ENCODE data around the gene RAD23A.
A peak's percentile ranks its signal among the peaks of the same experiment; 100 is the strongest.

RAD23A gene

DNA sequence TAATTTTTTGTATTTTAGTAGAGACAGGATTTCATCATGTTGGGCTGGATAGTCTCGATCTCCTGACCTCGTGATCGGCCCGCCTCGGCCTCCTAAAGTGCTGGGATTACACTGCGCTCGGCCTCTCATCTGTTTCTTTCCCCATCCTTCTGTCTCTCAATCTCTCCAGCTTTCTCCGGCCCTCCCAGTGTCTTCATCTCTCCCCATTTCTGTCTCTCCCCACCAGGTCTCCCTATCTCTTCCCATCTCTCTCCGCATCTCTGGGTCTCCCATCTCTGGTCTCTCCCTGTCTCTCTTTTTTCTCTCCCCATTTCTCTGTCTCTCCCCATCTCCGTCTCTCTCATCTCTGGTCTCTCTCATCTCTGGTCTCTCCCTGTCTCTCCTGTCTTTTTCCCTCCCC, 37.4 kb downstream of the RAD23A start (continued):
- TF ChIP-seq ZNF148 (tag by site-specific recombination; IDR thresholded peaks at IDR 0.05; ENCODE audit: borderline replicate concordance) (no peak), ZNF518A (tag by site-specific recombination; conservative IDR thresholded peaks at IDR 0.05; ENCODE audit: low read depth) (no peak), ZNF585B (tag by site-specific recombination; IDR thresholded peaks at IDR 0.05) (no peak), WT1 (tag by site-specific recombination; IDR thresholded peaks at IDR 0.05) (no peak)
- TF ChIP-seq, protein P1, sequence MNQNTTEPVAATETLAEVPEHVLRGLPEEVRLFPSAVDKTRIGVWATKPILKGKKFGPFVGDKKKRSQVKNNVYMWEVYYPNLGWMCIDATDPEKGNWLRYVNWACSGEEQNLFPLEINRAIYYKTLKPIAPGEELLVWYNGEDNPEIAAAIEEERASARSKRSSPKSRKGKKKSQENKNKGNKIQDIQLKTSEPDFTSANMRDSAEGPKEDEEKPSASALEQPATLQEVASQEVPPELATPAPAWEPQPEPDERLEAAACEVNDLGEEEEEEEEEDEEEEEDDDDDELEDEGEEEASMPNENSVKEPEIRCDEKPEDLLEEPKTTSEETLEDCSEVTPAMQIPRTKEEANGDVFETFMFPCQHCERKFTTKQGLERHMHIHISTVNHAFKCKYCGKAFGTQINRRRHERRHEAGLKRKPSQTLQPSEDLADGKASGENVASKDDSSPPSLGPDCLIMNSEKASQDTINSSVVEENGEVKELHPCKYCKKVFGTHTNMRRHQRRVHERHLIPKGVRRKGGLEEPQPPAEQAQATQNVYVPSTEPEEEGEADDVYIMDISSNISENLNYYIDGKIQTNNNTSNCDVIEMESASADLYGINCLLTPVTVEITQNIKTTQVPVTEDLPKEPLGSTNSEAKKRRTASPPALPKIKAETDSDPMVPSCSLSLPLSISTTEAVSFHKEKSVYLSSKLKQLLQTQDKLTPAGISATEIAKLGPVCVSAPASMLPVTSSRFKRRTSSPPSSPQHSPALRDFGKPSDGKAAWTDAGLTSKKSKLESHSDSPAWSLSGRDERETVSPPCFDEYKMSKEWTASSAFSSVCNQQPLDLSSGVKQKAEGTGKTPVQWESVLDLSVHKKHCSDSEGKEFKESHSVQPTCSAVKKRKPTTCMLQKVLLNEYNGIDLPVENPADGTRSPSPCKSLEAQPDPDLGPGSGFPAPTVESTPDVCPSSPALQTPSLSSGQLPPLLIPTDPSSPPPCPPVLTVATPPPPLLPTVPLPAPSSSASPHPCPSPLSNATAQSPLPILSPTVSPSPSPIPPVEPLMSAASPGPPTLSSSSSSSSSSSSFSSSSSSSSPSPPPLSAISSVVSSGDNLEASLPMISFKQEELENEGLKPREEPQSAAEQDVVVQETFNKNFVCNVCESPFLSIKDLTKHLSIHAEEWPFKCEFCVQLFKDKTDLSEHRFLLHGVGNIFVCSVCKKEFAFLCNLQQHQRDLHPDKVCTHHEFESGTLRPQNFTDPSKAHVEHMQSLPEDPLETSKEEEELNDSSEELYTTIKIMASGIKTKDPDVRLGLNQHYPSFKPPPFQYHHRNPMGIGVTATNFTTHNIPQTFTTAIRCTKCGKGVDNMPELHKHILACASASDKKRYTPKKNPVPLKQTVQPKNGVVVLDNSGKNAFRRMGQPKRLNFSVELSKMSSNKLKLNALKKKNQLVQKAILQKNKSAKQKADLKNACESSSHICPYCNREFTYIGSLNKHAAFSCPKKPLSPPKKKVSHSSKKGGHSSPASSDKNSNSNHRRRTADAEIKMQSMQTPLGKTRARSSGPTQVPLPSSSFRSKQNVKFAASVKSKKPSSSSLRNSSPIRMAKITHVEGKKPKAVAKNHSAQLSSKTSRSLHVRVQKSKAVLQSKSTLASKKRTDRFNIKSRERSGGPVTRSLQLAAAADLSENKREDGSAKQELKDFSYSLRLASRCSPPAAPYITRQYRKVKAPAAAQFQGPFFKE (tag by site-specific recombination; IDR thresholded peaks at IDR 0.05; ENCODE audit: borderline replicate concordance) = no peak

- Histone ChIP-seq H3K27ac (ENCODE audit: extremely low read depth, low read depth, low read length) (no peak overlapping the region), H3K4me3 (ENCODE audit: low read depth, low read length) (peak overlapping the region; percentile 16), H3K4me1 (ENCODE audit: control insufficient read depth, insufficient read depth, low read length) (no peaks in the 10 kb centered on the region), H3K9me3 (ENCODE audit: control insufficient read depth, insufficient read depth, low read depth, low read length) (no peaks in the 10 kb centered on the region), H3K36me3 (ENCODE audit: control insufficient read depth in 2 of 2, insufficient read depth in 1 of 2, low read length in 2 of 2) (no peaks in the 10 kb centered on the region)
- POLR2A ChIA-PET = no interaction called here
- CTCF ChIA-PET = interaction anchor here (0.5 to 13.3 kb wide), 14 partner anchors 15 to 632 kb away, joined by 3 to 274 read pairs (median 3); no protein-coding TSS in a partner anchor
- TF ChIP-seq ZBTB7A (tag by site-specific recombination; IDR thresholded peaks at IDR 0.05; ENCODE audit: low read depth) = peak; percentile 69; the same call in 1 of the 2 replicates
- TF ChIP-seq ZNF324 (tag by site-specific recombination; IDR thresholded peaks at IDR 0.05) = peak; percentile 83
- TF ChIP-seq ZNF658 (tag by site-specific recombination; IDR thresholded peaks at IDR 0.05) = no peak
- TF ChIP-seq ZNF791 (tag by site-specific recombination; IDR thresholded peaks at IDR 0.05) = 0 out of 2 replicates have a peak, but pooled peaks have one; percentile 24
- no peak for TF ChIP-seq OVOL3 (tag by site-specific recombination; IDR thresholded peaks at IDR 0.05)
- TF ChIP-seq ZNF10 (tag by site-specific recombination; IDR thresholded peaks at IDR 0.05) = peak; percentile 78; the same call in 1 of the 2 replicates
- TF ChIP-seq ZNF707 (tag by site-specific recombination; IDR thresholded peaks at IDR 0.05) = no peak
- TF ChIP-seq, protein P2, sequence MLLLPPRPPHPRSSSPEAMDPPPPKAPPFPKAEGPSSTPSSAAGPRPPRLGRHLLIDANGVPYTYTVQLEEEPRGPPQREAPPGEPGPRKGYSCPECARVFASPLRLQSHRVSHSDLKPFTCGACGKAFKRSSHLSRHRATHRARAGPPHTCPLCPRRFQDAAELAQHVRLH (tag by site-specific recombination; IDR thresholded peaks at IDR 0.05) = peak; percentile 71
- peak; percentile 30 for TF ChIP-seq KLF1 (tag by site-specific recombination; IDR thresholded peaks at IDR 0.05)
- TF ChIP-seq ZNF843 (tag by site-specific recombination; IDR thresholded peaks at IDR 0.05) = peak; percentile 46; the same call in 1 of the 2 replicates
- TF ChIP-seq ZNF548 (tag by site-specific recombination; IDR thresholded peaks at IDR 0.05) = no peak
- 0 out of 2 replicates have a peak, but pooled peaks have one; percentile 20 for TF ChIP-seq KLF16 (tag by site-specific recombination; IDR thresholded peaks at IDR 0.05)
- TF ChIP-seq ZXDB (tag by site-specific recombination; IDR thresholded peaks at IDR 0.05) = peak; percentile 71
- TF ChIP-seq, protein P3, sequence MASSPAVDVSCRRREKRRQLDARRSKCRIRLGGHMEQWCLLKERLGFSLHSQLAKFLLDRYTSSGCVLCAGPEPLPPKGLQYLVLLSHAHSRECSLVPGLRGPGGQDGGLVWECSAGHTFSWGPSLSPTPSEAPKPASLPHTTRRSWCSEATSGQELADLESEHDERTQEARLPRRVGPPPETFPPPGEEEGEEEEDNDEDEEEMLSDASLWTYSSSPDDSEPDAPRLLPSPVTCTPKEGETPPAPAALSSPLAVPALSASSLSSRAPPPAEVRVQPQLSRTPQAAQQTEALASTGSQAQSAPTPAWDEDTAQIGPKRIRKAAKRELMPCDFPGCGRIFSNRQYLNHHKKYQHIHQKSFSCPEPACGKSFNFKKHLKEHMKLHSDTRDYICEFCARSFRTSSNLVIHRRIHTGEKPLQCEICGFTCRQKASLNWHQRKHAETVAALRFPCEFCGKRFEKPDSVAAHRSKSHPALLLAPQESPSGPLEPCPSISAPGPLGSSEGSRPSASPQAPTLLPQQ (tag by site-specific recombination; IDR thresholded peaks at IDR 0.05) = peak; percentile 58; the same call in 1 of the 2 replicates
- peak; percentile 65 for TF ChIP-seq ZNF2 (tag by site-specific recombination; IDR thresholded peaks at IDR 0.05)
- TF ChIP-seq ZNF701 (tag by site-specific recombination; IDR thresholded peaks at IDR 0.05) = no peak
These were observed 38.0 kb downstream of the RAD23A start for GRCh38 chr19:12983542-12984142.

Measured in HEK293 (cell line).